SKM-1 (cell line): ENCODE results near the gene LCN12.

ENCODE experiments used
- DNase-seq: peaks from one replicate; lab custom pipeline; 2025; ENCODE audit not compliant: unreplicated experiment; lab: John Stamatoyannopoulos, UW

The LCN12 gene

DNA sequence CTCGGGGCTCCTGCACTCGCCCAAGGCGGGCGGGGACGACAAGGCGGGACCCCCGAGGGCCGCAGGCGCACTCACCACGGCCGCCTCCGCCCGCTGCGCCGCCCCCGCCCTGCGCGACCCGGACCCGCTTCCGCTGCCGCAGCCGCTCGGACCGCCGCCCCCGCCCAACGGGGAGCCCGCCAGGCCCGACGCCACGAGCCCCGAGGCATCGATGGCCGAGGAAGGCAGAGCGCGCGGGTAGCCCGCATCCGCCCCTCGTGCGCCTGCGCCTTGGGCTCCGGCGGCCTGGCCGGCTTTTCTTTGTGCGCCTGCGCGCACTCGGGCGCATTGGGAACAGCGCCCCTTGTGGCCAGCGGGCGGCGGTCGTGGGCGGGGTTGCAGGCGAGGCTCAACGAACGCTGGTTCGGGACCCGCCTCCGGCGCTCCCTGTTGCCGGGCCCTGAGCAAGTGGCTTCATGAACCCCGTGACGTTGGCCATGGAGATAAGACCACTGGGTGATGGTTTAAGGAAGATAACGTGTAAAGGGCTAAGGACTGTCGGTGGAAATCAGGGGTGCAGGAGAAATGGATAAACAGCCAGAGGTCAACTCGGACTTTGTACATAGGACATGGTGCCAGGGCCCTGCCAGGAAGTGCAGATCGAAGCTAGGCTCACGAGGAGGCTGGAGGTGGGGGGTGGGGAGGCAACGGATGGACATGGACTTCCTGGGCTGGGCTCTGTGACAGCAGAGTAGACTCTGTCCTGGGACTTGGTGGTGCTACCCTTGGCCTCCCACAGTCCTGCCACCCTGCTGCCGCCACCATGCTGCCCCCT, 7.3 kb upstream of the LCN12 start, which contains the start of the genes C8G and FBXW5:
Gene C8G, plus strand, starts transcription at position 725 of the 814 bp plus-strand sequence. Its CDS starts 78 bp downstream, at position 803.
Gene FBXW5, minus strand, starts transcription at position 220 of the 814 bp plus-strand sequence. CDS start 655 bp downstream, outside the sequence.
- DNase-seq = peak; percentile 88

DNA sequence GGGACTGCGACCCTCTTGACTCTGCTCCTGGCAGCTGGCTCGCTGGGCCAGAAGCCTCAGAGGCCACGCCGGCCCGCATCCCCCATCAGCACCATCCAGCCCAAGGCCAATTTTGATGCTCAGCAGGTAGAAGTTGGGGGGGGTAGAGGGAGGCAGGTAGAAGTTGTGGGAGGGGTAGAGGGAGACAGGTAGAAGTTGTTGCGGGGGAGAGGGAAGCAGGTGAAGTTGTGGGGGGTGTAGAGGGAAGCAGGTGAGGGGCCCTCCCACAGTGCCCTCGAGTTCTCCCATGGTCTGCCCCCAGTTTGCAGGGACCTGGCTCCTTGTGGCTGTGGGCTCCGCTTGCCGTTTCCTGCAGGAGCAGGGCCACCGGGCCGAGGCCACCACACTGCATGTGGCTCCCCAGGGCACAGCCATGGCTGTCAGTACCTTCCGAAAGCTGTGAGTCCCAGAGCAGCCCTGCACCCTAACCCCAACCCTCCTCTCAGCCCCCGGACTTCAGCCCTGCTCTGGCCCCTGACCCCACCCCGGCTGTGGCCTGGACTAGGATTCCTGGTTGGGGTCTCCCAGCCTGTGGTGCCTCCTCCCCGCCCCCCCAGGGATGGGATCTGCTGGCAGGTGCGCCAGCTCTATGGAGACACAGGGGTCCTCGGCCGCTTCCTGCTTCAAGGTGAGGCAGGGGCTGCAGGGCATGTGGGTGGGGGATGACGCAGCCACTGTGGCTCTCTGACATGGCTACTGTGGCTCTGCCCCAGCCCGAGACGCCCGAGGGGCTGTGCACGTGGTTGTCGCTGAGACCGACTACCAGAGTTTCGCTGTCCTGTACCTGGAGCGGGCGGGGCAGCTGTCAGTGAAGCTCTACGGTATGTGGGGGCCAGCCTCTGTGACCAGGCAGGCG, 6.5 kb upstream of the LCN12 start:
- no peak for DNase-seq

GRCh38 chr9:136946228-136947027, 5.6 kb upstream of the LCN12 start:
- DNase-seq = no peak

DNA sequence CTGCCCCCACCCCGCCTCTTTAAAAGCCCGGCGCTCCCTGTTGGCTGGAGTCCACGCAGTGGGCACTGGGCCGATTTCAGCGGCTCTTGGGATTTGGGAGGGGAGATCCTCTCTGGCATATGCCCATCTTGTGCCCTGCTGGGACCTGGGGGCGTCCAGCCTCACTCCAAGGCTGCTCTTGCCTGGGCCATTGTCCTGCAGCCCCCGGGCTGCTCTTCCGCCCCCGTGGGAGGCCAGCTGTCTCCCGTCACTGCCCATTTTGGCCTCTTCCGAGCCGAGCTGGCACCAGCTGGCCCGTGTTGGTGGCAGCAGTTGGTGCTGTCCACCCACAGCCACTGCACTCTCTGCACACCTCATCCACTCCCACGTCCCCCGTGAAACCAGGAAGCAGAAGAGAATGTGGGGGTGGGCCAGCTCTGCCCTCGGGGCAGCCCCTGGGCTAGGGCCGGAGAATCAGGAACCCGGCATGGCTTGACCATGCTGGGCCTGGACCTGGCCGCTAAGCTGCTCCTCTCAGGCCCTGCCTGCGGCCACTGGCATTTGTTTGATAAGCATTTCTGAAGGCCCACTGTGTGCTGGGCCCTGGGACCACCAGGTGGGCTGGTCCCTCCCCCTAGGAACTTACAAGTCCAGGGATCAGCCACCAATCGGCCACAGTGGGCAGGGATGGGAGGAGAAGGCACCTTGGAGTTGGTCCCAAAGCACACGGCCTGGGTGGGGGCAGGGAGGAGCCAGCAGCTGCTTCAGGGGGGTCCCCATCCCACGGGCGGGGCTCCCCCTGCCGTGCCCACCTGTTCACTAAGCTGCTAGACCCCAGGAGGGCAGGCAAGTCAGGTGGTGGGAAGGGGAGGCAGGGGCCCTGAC, 4.8 kb upstream of the LCN12 start:
- DNase-seq = no peak

- no peak for DNase-seq
Observed at GRCh38 chr9:136947955-136948510, 4.0 kb upstream of the LCN12 start.

DNA sequence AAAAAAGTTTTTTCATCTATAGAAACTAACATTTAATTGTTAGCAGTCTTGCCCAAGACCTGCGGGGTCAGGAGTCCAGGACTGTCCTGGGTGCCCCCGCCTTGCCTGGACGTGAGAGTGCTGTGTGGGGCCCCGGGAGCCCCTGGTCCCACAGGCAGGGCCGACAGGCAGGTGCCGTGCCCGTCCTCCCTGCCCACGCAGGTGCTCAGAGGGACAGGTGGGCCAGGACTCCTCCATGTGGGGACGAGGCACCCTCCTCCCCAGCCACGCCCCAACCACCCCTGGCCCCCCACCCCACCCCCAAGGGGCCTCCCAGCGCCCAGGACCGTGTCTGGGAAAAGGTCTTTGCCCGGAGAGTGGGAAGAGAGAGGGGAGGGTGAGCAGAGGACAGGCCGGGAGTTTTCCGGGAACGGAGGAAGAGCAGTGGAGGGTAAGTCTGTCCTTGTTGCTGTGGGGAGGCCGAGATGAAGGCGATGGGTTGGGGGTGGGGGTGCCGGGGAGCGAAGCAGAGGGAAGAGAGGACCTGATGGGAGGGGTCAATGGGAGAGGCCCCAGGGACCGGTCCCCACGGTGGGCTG, 2.7 kb upstream of the LCN12 start:
- DNase-seq = no peak

DNA sequence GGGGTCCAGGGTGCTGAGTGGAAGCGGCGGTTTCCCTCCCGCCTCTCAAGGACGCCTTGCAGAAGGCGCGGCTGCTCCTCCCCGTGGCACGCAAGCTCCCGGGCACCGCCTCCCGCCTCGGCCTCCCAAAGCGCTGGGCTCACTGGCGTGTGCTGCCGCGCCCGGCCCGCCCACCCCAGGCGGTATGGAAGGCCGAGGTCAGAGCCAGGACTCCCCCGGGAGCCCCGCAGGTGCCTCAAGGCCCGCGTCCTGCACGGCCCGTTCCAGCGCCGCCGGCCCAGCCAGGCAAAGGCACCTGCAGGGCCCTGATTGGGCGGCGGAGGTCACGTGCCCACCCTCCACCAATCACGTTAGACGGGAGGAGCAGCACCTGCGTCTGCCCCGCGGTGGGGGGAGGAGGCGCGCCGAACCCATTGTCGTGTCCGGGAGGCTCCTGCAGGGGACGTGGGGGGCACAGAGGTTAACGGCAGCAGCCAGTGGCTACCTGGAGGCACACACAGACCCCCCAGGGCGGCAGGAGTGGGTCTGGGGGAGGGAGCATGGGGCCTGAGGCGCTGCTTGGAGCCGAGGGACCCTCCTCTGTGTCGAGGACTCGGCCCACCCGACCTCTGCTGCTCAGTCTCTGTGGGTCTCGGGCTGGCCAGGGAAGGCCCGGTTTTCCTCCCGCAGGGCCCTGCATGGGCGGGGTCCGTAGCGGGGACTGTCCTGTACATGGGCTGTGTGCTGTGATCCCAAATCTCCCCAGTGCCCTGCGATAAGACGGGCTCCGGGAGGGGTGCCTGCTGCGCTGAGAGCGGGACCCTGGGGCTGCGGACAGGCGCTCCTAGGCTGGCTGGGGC, 2.0 kb upstream of the LCN12 start:
- DNase-seq = peak; percentile 60

GRCh38 chr9:136950656-136951276, 1.3 kb upstream of the LCN12 start:
- no peak for DNase-seq

GRCh38 chr9:136952321-136952850, 313 bp downstream of the LCN12 start:
- no peak for DNase-seq

- no peak for DNase-seq
Observed at GRCh38 chr9:136952876-136953770, 1.1 kb downstream of the LCN12 start.

DNA sequence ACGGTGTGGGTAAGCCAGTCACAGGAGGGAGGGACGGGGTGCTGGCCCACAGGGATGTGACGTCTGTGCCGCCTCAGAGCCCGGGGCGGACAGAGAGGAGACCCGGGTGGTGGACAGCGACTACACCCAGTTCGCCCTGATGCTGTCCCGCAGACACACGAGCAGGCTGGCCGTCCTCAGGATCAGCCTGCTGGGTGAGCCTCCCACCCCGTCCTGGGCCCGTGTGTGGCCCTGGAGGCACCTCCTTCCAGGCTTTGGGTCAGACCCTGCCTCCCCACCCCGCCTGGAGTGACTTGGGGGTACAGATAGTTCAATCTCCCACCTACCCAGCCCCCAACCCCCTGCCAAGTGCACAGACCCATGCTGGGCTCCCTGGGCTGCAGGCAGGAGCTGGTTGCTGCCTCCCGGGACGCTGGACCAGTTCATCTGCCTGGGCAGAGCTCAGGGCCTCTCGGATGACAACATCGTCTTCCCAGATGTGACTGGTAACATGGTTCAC, 1.7 kb downstream of the LCN12 start:
- no peak for DNase-seq

DNA sequence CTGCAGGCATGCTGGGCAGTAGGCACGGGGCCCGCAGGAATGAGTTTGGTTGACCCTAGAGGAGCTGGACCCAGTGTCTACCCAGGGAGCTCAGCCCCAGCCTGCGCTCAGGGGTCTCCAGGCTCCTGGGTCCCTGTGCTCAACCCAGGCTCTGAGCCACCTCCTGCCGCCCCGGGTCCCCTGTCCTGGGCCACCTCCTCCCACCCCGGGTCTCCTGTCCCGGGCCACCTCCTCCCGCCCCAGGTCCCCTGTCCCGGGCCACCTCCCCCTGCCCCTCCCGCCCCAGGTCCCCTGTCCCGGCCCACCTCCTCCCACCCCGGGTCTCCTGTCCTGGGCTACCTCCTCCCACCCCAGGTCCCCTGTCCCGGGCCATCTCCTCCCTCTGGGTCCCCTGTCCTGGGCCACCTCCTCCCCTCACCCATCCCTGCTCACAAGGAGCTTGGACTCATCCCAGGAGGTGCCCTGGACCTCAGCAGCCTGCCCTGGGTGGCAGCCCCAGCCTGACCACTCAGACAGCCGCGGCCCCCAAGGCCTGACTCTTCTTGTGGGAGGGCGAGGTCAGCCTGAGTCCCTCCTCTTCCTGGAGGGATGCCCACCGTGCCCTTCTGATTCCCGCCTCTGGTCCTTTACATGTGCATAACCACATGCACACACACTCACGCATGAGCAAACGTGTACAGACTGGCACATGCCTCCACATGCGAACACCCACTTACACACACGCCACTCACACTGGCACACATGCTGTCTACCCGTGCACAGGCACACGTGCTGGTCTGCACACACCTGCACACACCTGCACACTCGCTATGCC, 2.4 kb downstream of the LCN12 start:
- DNase-seq = no peak

DNA sequence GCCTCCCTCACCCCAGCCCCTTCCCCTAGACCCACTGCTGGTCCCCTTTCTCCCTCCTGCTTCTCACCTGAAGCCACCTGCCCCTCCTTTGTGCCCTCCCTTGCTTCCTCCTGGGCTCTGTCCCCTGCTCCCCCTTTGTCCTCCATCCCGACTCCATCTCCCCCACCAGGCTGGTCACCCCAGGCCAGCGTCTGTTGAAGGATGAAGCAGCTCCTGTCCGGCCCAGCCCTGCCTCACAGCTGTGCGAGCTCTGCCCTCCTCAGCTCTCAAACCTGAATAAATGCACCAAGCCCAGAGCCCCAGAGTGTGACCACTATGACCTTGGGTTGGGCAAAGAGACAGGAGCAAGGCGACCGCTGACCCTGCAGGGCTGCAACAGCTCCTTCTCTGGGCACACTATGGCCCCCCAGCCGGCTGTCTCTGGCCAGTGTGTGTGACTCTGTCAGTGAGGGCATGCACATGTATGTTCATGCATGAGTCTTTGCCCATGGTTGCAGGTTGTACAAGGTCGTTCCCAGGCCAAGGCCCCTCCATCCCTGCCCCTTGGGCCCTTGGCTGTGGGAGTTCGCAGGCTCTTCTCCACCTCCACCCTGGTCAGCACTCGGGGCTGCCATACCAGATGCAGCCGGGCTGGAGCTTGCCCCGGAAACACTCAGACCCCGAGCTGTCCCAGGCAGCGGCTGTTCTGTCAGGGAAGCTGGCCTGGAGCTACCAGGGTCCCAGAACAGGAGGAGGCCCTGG, 3.3 kb downstream of the LCN12 start:
- DNase-seq = no peak

DNA sequence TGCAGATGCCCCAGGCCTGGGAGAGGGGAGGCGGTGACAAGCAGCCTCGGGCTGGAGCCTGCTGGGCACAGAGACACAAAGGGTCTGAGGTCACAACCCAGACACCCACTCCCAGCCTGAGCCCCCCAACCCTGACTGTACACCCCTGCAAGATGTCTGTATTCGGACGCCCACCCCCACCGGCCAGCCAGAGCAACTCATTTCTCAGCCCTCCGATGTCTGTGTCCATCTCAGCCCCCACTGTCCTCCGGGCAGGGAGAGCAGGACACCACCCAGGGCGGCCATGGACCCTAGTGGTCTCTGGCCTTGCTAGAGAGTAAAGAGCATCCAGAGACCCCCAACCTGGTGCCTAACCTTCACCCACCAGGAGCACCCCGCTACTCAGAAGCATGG, 3.9 kb downstream of the LCN12 start:
- no peak for DNase-seq

- DNase-seq = no peak
Observed at GRCh38 chr9:136956604-136957003, 4.5 kb downstream of the LCN12 start.
